Measurements from ENCODE around the gene GID8. TPM values are rescaled to one million over a fixed set of nuclear protein-coding genes. Genes with fewer than 3 reads are reported as not detected.

GID8 gene
- total and polyA plus RNA-seq, 2 experiments from 2014 or later: 41.8 to 106 TPM

GRCh38 chr20:62940875-62941274 lies 2.9 kb downstream of the GID8 start:
- TF ChIP-seq ZNF462 (CRISPR knock-in tag; IDR thresholded peaks at IDR 0.05): no peak
- TF ChIP-seq ZNF114 (CRISPR knock-in tag; IDR thresholded peaks at IDR 0.05): no peak
- no peak for TF ChIP-seq REST (IDR thresholded peaks at IDR 0.05; ENCODE audit: unreplicated experiment)
- TF ChIP-seq STAT1 (IDR thresholded peaks at IDR 0.05; ENCODE audit: unreplicated experiment): no peak
- no peak for TF ChIP-seq ZNF331 (CRISPR knock-in tag; IDR thresholded peaks at IDR 0.05; ENCODE audit: low read depth)
- TF ChIP-seq EZH2 (IDR thresholded peaks at IDR 0.05; ENCODE audit: low read depth, unreplicated experiment): no peak
- TF ChIP-seq NANOG (IDR thresholded peaks at IDR 0.05; ENCODE audit: borderline replicate concordance): no peak
- TF ChIP-seq CTCF (conservative IDR thresholded peaks at IDR 0.05; ENCODE audit: low read depth in 2 of 2): no peak
- TF ChIP-seq ETS1 (IDR thresholded peaks at IDR 0.05): no peak
- TF ChIP-seq JUNB (IDR thresholded peaks at IDR 0.05; ENCODE audit: unreplicated experiment): no peak
- Histone ChIP-seq H3K4me1 (ENCODE audit: insufficient read depth) (peaks cover 27% of the 10 kb centered on the region), H3F3A (replicated peaks; ENCODE audit: low read depth) (peaks cover 38% of the 10 kb centered on the region), H4K20me1 (replicated peaks; ENCODE audit: insufficient read depth) (peaks cover 62% of the 10 kb centered on the region), H3K4me2 (peak overlapping the region; percentile 64), H3K27me3 (ENCODE audit: insufficient read depth) (no peaks in the 10 kb centered on the region), H3K27ac (ENCODE audit: low read depth) (peak overlapping the region; percentile 59; the same call in 1 of the 2 replicates), H3K9me2 (ENCODE audit: insufficient read depth) (no peaks in the 10 kb centered on the region), H3K4me3 (peak overlapping the region; percentile 100; the same call in 1 of the 2 replicates), H3K79me2 (replicated peaks; ENCODE audit: insufficient read depth) (peaks cover 95% of the 10 kb centered on the region), H2AFZ (no peak overlapping the region), H3K36me3 (ENCODE audit: insufficient read depth) (peaks cover 36% of the 10 kb centered on the region)
- Mint-ChIP-seq H3K27me3 (ENCODE audit: insufficient read depth, low read depth, poor library complexity) (peaks cover 11% of the 10 kb centered on the region), H3K4me3 (no peak overlapping the region), H3K36me3 (ENCODE audit: low read depth) (peaks cover 60% of the 10 kb centered on the region), H3K9me3 (peaks cover 3% of the 10 kb centered on the region; the same call in 1 of the 3 replicates), H3K27ac (no peak overlapping the region), H3K4me1 (peaks cover 21% of the 10 kb centered on the region)
- ATAC-seq (no peak), DNase-seq (ENCODE audit: low spot score) (no peak)

Measured in GM23338 (cell line).